Uterus (tissue), 4 donors: ENCODE measurements around the gene SYTL2. TPM values are rescaled to one million over a fixed set of nuclear protein-coding genes. Genes with fewer than 3 reads are reported as not detected.
A peak's percentile ranks its signal among the peaks of the same experiment; 100 is the strongest.

Experiments
- DNase-seq, 2 donors: peaks; one replicate each; pipeline ENCODE4 v3.0.0-alpha.2; 2019 to 2020
- H3K27ac ChIP-seq, 2 donors: fragments of 200-600 bp; sonication (generic); 1 replicate in 1 of 2; 2 replicates in 1 of 2; pipeline ENCODE4 v1.5.1; 2016 to 2018
- H3K27me3 ChIP-seq, 2 donors: fragments of 200-600 bp; sonication (generic); one replicate each; pipeline ENCODE4 v1.5.1; 2018 to 2019; ENCODE audit warnings: control low read depth in 1 of 2
- H3K36me3 ChIP-seq, 2 donors: fragments of 200-600 bp; sonication (generic); one replicate each; pipeline ENCODE4 v1.5.1; 2019; ENCODE audit warnings: control low read depth in 1 of 2
- H3K4me1 ChIP-seq, 2 donors: fragments of 200-600 bp; sonication (generic); one replicate each; pipeline ENCODE4 v1.5.1; 2018 to 2019; ENCODE audit warnings: control low read depth in 1 of 2
- H3K4me3 ChIP-seq, 2 donors: fragments of 200-600 bp; sonication (generic); 1 replicate in 1 of 2; 2 replicates in 1 of 2; pipeline ENCODE4 v1.5.1; 2018 to 2019; ENCODE audit warnings: mild to moderate bottlenecking in 1 of 2
- H3K9me3 ChIP-seq, 2 donors: fragments of 200-600 bp; sonication (generic); one replicate each; pipeline ENCODE4 v1.5.1; 2019; ENCODE audit warnings: control low read depth in 1 of 2
- CTCF ChIP-seq, 4 experiments: fragments of 200-600 bp in 2 of 4; fragments of 450-650 bp in 2 of 4; sonication (generic) in 2 of 4; IDR thresholded peaks; one replicate each; pipeline ENCODE4 v1.5.1; 2016 to 2019; ENCODE audit warnings: antibody characterized with exemption in 4 of 4, mild to moderate bottlenecking in 2 of 4, moderate library complexity in 1 of 4
- POLR2A ChIP-seq, 2 donors: fragments of 450-650 bp; IDR thresholded peaks; one replicate each; pipeline ENCODE4 v1.6.1; 2016; ENCODE audit warnings: antibody characterized with exemption in 2 of 2, mild to moderate bottlenecking in 1 of 2, moderate library complexity in 1 of 2
- intact Hi-C: fragments of 100-400 bp; cut with DNase I; formaldehyde crosslinking; loops from one replicate; pipeline ENCODE4 v1.15.1; 2023; ENCODE audit warnings: low total_unique reads
- total RNA-seq, 4 donors: library from RNA; depleted of rRNA in 3 of 4; stranded (reverse); fragments of >200 nt in 3 of 4; gene quantifications; one replicate each; pipeline versions ENCODE4 v1.1.0 to v1.2.4, GENCODE V29; 2014 to 2023
- donor health status: DM: yes; HTN: yes; CAD: no.

The SYTL2 gene
- total RNA-seq, 4 donors from 2014 or later, result 33.0 to 77.4 (median 39.7) TPM

DNA sequence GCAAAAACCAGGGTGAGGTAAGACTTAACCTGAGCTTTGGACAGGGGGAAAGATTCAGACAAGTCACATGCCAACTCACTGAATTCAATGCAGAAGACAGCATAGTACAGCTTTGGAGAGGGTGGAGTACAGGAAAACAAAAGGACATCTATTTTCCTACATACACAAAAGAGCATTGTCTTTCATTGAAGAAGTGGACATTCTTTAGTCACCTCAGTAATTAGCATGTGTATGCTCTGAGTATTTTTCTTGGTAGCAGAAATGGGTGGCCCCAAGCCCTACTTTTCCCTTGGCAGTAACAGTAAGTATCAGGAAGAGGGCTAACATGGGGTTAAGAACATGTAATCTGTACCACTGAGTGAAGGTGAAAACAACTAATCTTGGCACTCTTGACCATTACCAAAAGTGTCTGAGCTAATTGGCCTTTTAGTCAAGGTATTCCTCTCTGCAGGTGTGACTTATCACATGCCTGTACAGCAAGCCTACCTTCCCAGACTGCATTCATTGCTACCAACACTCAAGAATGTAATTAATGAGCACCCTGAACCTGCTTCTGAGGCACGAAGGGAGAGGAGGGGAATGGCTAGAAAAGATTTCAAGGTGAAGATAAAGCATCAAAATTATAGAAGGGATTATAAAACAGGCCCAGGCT lies 33.9 kb downstream of the SYTL2 start:
- Histone ChIP-seq H3K36me3 (no peaks in the 10 kb centered on the region), H3K9me3 (no peaks in the 10 kb centered on the region), H3K4me1 (no peaks in the 10 kb centered on the region), H3K27ac (no peak overlapping the region), H3K27me3 (no peaks in the 10 kb centered on the region), H3K4me3 (no peak overlapping the region)
- intact Hi-C loops, result no loop called here
- TF ChIP-seq CTCF (IDR thresholded peaks at IDR 0.05), result no peak
- no peak for DNase-seq

- intact Hi-C loops, result no loop called here
- no peak overlapping the region for H3K27ac ChIP-seq
- H3K27me3 ChIP-seq, result no peaks in the 10 kb centered on the region
- no peaks in the 10 kb centered on the region for H3K4me1 ChIP-seq
- no peaks in the 10 kb centered on the region for H3K36me3 ChIP-seq
- H3K9me3 ChIP-seq, result no peaks in the 10 kb centered on the region
- H3K4me3 ChIP-seq, result no peak overlapping the region
- no peak for TF ChIP-seq CTCF (IDR thresholded peaks at IDR 0.05)
- no peak for TF ChIP-seq POLR2A (IDR thresholded peaks at IDR 0.05)
- no peak for DNase-seq
Observed at GRCh38 chr11:85774256-85775101, 36.5 kb downstream of the SYTL2 start.

GRCh38 chr11:85772695-85773094 lies 38.2 kb downstream of the SYTL2 start:
- H3K4me1 ChIP-seq, result no peaks in the 10 kb centered on the region
- H3K4me3 ChIP-seq, result no peak overlapping the region
- no peak for TF ChIP-seq POLR2A (IDR thresholded peaks at IDR 0.05)
- TF ChIP-seq CTCF (IDR thresholded peaks at IDR 0.05), result no peak
- no peak for DNase-seq
- no peaks in the 10 kb centered on the region for H3K27me3 ChIP-seq
- peak overlapping the region; percentile 17 to 56 for H3K27ac ChIP-seq
- no peaks in the 10 kb centered on the region for H3K9me3 ChIP-seq
- intact Hi-C loops, result no loop called here
- H3K36me3 ChIP-seq, result no peaks in the 10 kb centered on the region

DNA sequence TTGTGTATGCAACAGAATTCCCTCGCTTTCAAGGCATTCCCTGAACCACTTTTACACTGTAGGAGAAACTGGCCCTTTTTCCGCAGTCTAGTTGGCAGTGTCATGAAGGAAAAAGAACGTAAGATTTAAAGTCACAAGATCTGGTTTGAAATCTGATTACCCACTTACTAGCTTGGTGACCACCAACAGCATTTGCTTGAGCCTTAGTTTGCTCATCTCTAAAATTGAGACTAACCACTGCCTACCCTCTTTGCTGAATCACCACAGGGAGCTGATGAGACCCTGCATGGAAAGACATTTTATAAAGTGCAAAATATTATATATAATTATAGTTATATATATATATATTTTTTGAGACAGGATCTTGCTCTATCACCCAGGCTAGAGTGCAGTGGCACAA lies 39.4 kb downstream of the SYTL2 start:
- H3K4me1 ChIP-seq, result no peaks in the 10 kb centered on the region
- no peaks in the 10 kb centered on the region for H3K36me3 ChIP-seq
- H3K9me3 ChIP-seq, result no peaks in the 10 kb centered on the region
- no peak overlapping the region for H3K4me3 ChIP-seq
- H3K27me3 ChIP-seq, result no peaks in the 10 kb centered on the region
- DNase-seq, result no peak
- intact Hi-C loops, result no loop called here
- TF ChIP-seq POLR2A (IDR thresholded peaks at IDR 0.05) (no peak), CTCF (IDR thresholded peaks at IDR 0.05) (no peak)
- H3K27ac ChIP-seq, result no peak overlapping the region

GRCh38 chr11:85769771-85770170 lies 41.2 kb downstream of the SYTL2 start:
- DNase-seq, result no peak
- H3K36me3 ChIP-seq, result no peaks in the 10 kb centered on the region
- H3K4me3 ChIP-seq, result no peak overlapping the region
- intact Hi-C loops, result no loop called here
- H3K9me3 ChIP-seq, result no peaks in the 10 kb centered on the region
- H3K27me3 ChIP-seq, result no peaks in the 10 kb centered on the region
- no peak overlapping the region for H3K27ac ChIP-seq
- no peaks in the 10 kb centered on the region for H3K4me1 ChIP-seq
- TF ChIP-seq CTCF (IDR thresholded peaks at IDR 0.05), result no peak
- no peak for TF ChIP-seq POLR2A (IDR thresholded peaks at IDR 0.05)
